Activated CD8-positive, alpha-beta memory T cell treated with anti-CD3 and anti-CD28 coated beads, Interleukin-2, amount 50 U/mL, for 24 hours (primary cell): ENCODE data around the gene MAPKAP1.
A peak's percentile ranks its signal among the peaks of the same experiment; 100 is the strongest.

ENCODE experiments used
- DNase-seq: peaks from one replicate; pipeline ENCODE4 v3.0.0-alpha.2; 2020; ENCODE audit errors: extremely low read depth

The MAPKAP1 gene

DNA sequence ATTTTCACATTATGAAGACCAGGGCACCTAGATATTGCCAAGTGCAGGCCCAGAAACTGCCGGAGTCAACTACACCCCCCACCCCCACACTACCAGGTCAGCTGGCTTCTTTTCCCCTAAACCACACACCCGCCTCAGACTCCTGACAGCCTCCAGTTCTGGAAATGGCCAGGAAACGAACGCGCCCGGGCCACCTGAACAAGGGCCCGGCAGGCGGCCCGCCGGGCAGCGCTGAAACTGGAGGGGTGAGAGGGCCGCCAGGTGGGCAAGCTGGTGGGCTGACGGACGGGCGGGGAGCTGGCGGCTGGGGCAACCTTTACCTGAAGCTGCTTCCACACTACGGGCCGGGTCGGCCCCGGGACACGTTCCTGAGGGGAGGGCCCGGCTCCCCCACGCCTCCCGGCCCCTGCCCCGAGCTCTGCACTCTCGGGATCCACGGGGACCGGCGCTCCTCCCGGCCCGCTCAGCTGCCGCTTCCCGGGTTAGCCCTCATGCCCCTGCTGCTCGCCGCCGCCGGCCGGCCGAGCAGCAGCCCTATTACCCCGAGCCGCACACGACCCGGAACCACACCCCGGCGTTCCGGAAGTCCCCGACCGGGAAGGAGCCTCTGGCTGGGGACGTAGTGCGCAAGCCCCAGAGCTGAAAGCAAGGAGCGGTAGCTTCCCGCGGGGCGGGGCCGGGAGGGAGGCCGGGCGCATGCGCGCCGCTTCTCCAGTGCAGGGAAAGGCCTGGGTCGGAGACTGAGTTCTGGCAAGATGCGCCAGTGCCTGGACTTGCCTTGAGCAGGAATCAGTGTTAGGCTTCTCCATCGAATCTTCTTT is at the start of gene MAPKAP1:
TSS of gene MAPKAP1 (minus strand) at position 558 of the 821 bp plus-strand sequence. CDS start 34,634 bp downstream, outside the sequence.
- peak; percentile 90 for DNase-seq

DNA sequence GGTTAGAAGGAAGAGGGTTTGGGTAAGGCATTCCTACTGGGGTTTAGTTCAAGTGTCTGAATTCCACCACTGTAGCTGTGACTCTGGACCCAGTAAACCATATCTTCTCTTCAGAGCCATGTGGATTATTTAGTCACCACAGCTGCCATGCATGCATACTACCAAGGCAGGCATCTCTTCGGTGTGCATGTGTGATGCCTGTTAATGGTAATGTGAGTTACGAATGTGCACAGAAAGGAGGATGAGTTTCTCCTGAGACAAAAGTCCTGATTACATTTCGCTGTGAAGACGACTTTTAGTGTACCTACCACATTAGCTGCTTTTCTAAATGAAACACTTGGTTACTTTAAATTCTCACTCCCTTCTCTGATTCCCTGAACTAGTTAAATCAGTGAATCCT is 49.5 kb upstream of the MAPKAP1 start:
- no peak for DNase-seq

DNA sequence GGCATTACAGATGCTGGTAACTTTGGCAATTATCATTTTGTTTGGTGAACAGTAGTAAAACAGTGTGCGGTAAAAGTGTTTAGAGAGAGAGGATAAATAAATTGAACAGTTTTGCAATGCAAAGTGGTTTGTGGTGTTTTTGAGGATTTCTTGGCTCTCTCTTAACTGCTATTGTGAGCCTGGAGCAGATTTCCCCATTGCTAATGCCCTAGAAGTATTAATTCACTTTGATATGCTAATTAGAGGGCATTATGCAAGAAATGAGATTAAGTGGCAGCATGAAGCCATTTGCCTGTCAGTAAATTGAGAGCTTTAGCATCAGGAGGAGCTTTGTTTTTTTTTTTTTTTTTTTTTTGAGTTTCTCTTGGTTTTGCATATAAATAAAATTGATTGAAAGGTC is 48.3 kb upstream of the MAPKAP1 start:
- DNase-seq = no peak

DNA sequence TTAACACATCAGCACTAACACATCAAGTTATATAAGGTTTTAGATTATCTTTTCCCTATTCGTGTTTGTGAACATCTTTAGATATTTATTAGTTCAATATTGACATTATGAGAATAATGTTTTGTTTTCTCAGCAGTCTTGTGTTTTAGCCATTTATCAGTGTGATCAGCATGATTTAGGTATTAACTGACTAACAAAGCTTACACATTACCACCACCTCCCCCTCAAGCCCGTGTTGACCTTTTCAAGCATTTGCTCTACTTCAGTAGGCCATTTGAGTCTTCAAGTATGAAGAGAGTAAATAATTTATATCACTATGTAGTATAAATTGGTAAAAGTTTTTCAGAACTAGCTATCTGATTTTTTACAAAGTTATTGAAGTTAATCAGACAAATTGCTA is 47.1 kb upstream of the MAPKAP1 start:
- no peak for DNase-seq

DNA sequence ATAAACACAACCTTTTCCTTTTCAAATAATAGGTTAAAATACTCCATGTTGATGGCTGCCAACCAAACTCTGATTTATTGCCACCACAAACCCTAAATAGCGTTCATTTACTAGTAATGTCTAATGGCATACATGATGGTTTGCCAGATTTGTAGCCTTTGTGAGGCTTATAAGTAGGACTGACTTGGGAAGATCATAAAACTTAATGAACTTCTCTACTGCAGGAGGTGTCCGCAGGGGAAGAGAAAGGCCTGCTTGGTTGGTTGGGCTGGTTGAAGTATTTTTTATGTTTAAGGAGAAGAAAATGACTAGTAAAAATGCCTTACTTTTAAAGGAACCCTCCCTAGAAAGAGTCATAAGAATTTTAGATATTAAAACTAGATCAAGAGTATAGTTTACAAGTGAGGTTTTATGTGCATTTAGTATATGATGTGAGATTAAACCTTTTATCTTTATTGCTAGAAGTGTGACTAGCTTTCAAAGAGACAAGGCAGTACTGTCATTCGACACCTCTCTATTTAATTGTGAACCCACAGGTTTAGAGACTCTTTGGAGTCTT is 45.1 kb upstream of the MAPKAP1 start:
- DNase-seq = no peak

DNA sequence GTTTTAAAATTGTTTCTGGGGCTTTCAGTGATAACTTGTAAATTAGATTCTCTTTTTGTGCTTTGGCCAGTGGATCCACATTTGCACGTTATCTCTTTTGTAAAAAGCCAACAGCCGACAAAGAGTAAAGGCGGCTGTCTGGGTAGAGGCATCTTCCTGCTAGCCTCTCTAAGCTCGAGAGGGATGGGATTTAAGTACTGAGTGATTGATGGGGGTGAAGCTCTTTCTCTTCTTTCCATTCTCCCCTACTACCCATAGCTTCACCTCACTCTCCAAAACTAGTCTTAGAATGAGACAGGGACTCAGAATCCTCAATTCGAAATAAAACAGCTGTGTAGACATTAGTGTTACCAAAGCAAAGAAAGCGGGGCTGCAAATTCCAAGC is 43.6 kb upstream of the MAPKAP1 start:
- no peak for DNase-seq

DNA sequence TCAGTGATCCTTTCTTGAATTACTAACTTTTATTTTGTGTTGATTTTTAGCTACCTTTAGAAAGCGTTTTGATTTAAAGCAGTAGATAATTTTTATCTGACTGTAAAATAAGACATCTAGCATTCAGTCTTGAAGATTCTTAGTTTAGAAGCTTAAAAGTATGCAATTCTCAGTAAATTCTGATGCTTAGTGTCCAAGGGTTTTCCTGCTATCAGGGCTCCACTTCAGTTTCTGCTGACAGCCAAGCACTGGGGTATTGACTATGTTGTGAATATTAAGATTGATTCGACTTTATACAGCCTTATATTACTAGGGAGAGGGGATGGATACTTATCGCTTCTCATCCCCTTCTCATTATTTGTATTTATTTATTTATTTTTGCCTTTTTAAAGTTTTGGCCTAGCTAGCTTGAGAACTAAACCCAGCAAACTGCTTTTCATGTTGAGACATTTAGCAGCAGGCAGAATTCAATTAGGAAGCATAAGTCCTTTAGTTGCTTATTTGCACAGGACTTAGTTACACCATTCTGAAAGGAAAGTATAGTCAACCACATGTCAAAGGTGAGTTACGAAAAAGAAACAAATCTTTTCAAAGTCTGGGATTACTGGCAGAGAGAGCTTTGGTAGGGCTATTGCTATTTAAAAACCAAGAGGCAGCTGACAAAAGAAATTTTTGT is 43.1 kb upstream of the MAPKAP1 start:
- no peak for DNase-seq

DNA sequence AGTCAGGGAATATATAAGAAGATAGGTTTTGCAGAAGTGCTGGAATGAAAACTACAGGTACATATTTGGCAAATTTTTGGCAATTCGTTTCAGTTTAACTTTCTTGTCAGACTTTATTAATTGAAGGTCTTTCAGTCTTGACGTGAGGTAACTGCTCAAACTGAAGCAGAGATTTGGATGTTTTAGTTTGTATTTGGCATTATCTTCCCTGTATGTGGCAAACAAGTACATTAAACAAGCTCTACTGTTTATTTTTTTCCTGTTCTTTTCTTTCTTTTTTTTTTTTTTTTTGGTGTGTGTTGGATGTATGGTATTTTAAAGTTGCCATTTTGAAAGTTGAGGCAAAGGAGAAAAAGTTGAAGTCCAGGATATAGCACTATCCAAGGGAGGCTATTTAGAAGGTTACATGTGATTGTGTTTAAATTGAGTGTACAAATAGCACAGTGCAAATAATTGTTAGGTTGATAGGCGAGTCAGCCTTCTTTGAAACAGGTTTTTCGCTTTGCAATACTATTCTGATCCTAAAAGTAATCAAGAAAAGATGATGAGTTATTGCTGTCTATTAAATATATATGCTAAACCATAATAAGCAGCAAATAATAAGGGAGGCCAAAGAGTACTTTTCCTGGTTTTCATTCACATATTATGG is 42.4 kb upstream of the MAPKAP1 start:
- no peak for DNase-seq

DNA sequence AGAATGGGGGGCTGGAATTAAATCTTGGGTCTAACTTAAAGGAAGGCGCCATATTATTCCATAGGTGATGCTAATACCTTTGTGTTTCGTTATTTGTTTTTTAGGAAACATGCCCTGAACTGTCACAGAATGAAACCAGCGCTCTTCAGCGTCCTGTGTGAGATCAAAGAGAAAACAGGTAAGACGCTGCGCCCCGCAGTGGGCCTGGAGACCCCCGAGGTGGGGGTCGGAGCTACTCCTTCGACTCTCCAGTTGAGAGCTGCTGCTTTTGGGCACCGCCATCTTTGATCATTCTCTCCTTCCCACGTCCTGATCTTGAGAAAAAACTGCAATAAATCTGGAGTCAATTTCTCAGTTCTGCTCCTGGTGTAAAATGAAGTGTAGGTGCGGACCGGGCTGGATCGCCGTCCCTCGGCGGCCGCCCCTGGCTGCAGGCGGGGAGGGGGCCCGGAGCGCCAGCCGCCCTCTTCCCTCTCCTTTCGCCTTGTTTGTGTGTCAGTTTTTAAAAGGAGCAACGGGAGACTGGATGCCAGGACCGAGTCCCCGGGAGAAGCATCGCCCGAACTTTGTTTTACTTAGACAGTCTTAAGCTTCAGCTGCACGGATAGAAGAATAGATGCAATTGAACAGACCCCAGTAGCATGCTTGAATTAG is 41.6 kb upstream of the MAPKAP1 start:
- DNase-seq = no peak

DNA sequence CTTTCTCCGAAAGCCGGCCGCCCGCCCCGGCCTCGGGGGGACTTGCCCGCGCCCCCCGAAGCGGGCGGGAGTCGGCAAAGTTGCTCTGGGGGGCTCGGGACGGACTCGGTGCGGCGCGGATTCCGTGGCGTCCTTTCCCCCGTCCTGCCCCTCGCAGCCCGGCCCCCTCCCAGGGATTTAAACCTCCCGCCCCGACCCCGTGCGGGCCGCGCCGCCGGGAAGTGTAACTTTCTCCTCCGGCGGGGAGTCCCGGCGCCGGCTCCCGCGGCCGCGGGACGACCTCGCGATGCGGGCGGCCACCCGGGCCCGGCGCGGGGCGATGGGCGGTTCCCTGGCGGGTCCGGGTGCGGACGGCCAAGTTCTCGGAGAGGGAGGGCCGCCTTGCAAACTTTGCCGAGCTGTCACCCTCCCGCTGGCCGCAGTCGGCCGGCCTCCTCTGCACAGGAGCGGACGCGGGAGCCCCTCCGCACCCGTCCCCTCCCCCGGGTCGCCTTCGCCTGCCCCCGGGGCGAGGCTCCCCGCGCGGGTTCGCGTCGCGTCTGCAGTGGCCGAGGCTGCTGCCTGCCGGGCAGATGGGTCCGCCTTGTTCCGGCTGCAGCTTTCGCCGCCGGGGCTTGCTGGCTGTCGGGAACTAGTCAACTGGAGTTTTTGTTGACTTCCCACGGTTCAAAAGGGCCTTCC is 40.9 kb upstream of the MAPKAP1 start:
- no peak for DNase-seq

DNA sequence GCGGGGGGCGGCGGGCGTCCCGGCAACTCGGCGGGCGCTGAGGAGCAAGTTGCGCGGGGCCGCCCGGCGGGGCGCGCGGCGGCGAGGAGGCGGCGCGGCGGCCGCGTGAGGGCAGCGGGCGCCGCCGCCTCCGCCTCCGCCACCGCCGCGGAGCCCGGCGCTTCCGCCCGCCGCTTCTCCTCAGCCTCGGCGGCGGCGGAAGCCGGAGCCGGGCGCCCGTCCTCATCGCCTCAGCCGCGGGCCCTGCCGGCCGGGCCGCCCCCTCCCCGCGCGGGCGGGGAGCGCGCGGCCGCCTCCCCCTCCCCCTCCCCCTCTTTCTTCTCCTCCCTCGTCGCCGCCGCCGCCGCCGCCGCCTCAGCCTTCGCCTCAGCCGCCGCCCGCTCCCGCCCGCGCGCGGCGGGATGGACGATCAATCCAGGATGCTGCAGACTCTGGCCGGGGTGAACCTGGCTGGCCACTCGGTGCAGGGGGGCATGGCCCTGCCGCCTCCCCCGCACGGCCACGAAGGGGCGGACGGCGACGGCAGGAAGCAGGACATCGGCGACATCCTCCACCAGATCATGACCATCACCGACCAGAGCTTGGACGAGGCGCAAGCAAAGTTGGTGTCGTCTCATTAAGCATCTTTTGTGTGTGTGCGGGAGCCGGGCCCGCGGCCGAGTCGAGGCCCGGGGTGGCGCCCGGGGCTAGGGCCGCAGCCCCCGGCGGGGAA is 40.2 kb upstream of the MAPKAP1 start, which contains the start of gene PBX3:
TSS of gene PBX3 (plus strand) at position 321 of the 712 bp plus-strand sequence.
- DNase-seq = no peak

DNA sequence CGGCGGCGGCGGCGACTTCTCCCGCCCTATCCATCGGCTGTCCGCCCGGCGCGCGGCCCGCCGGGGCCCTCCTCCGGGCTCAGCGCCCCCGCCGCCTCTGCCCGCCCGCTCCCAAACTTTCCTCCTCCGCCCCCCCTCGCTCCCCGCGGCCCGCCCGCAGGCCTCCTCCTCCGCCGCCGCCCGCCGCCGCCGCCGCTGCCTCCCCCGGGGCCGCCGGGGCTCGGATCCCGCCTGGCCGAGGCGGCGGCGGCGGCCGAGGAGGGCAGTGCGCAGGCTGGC is 39.7 kb upstream of the MAPKAP1 start:
- DNase-seq = no peak

DNA sequence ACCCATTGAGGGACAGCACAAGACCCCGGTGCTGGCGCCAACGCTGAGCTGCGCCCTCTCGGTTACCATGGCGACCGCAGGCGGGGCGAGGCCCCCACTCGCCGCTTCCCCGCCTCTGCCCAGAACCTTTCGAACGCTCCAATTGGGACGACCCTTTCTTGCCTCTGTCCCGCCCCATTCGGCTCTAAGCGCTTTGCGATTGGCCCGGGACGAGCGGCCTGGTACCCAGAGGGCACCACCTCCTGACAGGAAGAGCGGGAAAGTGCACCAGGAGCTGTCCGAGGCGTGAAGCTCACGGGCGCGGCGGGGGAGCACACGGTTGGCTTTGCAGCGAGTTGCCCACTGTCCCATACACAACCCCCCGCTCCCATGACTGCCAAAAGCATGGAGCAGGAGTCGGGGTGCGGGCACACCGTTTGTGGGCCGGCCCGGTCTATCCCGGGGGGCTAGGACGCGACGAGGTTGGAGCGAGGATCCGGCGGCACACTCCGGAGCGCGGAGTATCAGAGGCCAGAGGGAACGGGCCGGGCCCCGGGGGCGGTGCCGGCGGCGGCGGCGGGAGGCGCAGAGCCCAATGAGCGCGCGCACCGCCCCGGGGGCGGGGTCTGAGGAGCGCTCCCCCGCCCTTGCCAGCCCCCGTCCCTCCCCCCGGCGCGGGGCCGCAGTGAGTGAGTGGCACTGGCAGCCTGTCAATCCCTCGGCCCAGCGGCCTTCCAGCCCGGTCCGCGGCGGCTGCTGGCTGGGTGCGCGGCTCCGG is 39.2 kb upstream of the MAPKAP1 start:
- DNase-seq = peak; percentile 85

DNA sequence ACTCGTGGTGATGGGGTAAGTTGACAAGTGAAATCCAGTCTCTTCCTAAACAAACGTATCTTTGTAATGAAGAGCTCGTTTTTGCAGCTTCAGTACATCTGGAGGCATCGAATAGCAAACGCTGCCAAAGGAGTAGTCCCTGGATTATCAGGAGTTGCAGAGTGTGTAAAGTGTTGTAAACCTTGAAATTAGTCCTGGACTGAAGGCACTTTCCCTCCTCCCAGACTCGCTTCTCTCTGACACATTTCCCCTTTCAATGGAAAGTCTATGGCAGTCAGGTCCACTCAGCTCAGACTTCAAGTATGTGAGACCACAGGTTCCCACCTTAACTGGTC is 38.6 kb upstream of the MAPKAP1 start:
- no peak for DNase-seq

DNA sequence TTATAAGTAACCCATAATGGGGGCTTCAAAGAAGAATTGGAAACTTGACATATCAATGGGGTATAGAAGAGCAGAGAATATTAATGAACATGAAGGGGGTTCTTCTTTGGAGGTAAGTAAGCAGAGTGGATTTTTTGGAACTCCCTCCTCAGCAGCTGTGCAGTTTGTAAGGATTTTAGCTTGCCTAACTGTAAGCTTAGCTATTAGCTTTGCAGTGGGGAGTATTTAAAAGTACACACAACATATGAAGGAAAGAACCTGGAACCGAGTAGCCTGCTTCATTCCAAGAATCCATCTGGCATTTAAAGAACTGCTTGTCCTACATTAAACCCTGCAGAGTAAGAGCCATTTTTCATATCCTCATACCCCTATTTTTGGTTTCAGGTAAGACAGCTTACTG is 38.0 kb upstream of the MAPKAP1 start:
- DNase-seq = no peak

DNA sequence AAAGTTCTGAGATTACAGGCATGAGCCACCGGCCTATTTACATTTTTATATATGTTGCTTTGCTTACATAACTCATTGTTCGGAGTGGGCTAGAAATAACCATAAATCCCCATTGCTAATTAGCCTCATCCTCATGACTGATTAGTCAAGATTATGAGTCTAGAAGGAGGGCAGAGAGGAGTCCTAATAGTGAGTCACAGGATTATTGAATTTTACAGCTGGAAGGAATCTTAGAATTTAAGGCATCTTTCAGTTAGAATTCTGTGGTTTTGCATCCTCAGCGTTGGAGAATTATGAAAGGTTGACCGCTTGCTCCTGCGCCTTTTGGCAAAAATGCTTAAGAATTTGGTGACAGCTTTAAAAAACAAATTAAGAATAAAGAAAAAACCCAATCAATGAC is 37.6 kb upstream of the MAPKAP1 start:
- no peak for DNase-seq

DNA sequence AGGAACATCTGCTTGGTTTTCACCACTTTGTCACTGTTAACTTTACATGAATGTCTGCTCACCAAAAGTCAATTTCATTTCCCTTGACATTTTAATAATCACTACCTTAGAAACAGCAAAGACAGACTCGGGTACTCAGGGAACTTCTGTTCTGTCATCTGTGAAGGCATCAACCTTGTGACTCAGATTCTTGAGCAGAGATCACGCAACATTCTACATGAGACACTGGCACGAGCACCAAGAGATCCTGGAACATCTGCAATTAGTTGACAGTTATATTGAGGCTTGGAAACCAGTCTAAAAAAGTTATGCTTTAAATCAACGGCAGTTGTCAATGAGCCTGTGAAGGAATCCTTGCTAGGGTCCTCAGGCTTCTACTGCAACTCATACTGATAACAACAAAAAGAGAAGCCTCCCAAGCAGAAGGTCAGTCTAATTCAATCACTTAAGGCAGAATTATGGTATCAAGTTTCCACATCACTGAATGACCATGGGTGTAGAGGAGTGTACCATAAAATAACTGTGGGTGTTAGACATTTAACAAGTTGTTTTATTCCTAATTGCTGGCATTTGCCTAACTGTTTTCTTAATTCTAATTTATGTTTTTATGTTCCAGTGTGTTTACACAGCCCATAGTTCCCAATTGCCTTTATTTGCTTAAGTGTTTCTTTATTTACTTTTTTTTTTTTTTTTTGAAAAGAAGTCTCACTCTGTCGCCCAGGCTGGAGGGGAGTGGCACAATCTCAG is 36.8 kb upstream of the MAPKAP1 start:
- DNase-seq = no peak

DNA sequence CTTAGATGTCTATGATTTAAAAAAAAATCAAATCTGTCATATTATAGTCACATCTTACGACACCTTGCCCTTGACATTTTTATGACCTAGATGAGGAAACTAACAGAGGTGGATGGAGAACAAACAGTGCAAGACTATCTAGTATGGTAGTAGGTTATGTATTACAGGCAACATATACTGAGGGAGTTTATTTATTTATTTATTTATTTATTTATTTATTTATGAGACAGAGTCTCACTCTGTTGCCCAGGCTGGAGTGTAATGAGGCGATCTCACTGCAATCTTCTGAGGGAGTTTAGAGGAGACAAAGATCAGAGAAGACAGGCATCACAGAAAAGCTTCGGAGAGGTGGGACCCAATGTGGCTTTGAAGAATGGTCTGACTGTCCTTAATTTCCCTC is 35.6 kb upstream of the MAPKAP1 start:
- DNase-seq = no peak

DNA sequence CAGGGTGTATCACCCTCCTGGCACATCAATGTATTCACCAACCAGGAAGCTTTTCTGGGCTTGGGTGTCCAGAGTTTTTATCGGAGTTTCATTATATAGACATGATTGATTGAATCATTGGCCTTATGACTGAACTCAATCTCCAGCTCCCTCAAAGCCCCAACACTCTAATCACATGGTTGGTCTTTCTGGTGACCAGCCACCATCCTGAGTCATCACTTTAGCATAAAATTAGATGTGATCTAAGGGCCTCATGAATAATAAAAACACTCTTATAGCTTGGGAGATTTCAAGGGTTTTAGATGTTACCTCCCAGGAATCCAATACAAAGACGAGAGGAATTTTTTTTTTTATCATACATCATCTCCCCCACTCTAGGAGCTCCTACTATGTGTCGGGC is 32.4 kb upstream of the MAPKAP1 start:
- DNase-seq = no peak

DNA sequence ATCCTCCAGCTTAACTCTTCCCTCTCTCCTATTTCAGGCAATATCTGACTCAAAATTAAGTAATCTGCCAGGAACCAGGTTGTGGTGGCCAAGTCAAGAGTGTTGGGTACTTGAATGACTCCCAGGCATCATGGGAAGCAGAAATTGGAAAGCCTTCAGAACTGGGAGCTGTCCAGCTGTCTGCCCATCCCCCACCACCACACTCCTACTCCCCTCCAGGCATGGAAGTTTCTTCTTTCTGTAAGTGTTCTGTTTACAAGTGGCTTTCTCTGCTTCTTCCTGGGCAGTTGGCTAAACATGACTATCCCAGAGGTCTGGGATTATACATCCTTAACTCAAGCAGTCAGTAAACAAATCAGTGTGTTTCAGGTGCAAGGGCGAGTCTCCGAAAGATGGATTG is 25.6 kb upstream of the MAPKAP1 start:
- no peak for DNase-seq
